SIG-M5 treated with dmso at 0.1 percent for 504 hours (cell line): ENCODE data around the gene PLK1.
"Not testable (repeated sequence)": the region's sequence is repeated elsewhere in the genome, so short reads cannot be mapped to it uniquely, and the experiment has no call there.

Source experiments
- DNase-seq: peaks from one replicate; lab custom pipeline; 2025; ENCODE audit not compliant: unreplicated experiment; lab: John Stamatoyannopoulos, UW

PLK1 gene

DNA sequence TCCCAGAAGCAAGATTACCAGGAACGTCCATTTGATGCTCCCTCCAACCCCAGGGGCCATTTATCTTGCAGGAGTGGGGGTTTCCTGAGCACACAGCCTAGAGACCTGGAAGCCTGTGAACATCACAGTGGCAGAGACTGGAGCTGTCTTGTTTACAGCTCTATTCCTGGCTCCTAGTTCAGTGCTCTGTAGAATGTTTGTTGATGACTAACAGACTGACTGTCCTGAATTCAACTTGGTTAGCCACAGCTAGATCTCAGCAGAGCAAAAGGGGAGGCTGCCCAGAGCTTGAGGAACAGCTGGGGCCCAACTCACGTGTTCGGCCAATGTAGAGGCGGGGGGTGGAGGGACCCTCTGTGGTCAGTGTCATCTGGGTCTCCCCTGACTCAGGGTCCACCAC is 27.8 kb downstream of the PLK1 start:
- no peak for DNase-seq

DNA sequence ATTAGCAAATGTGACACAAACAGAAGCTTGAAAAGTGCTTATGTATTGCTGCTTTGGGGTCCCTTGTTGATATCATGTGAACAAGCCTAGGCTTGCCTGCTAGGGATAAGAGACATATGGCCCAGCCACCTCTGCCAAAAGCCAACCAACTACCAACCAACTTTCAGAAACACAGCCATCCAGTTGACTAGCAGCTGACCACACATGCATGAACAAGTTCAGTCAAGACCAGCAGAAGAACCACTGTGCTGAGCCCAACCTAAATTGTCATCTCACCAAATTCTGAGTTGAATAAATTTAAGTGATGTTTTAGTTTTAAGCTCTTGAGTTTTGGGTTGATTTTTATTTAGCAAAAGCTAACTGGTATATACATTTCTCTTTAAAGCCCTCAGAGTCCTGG is 30.8 kb downstream of the PLK1 start:
- no peak for DNase-seq

DNA sequence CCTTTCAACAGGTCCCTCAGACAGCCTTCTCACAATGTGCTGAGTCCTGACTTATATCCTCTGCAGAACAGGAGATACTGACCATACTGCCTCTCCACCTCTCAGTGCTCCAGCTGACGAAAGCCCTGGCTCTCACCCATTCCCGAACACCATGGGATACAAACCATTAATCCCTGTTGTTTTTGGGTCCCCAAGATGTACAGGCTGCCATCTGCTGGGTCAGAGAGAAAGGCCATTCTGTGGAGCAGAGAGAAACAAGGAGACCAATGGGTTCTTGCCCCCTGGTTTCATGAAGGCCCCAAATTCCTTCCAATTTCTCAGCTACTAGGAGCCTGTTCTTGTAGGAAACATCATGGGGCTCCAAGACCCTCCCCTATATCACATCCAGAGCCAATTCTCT is 31.3 kb downstream of the PLK1 start:
- no peak for DNase-seq

DNA sequence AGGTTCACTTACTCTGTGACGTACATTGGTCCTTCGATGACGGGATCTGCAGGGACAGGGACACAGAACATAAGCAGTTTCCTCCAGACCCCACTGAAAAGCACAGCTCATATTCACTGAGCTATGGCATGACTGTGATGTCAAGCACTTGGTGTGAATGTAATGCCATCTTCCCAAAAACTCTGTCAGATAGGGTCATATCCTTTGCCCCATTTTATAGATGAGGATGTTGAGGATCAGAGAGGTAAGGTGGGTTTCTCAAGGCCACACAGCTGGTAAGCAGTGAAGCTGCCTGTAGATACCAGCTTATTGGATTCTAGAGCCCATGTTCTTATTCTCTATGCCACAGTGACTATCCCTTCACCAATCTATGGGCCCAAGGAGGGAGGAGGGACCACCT is 31.8 kb downstream of the PLK1 start:
- DNase-seq, result no peak

DNA sequence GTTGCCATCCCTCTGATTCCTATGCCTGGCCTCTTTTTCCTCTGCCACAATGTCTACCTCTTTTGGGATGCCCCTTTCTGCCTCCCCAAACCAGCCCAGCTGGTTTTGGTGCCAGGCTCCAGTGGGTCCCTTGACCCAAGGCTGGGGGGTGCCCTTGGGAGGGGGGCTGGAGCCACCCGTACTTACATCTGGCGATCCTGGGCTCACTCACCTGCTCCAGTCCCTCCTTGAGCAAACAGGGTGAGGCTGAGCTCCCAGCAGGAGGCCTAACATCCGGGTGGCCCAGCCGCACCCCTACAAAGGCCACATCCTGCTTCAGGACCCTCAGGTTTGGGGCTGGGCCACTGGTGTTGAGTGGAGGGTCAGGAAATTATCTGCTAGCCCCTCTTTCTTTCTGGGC is 33.1 kb downstream of the PLK1 start:
- no peak for DNase-seq

DNA sequence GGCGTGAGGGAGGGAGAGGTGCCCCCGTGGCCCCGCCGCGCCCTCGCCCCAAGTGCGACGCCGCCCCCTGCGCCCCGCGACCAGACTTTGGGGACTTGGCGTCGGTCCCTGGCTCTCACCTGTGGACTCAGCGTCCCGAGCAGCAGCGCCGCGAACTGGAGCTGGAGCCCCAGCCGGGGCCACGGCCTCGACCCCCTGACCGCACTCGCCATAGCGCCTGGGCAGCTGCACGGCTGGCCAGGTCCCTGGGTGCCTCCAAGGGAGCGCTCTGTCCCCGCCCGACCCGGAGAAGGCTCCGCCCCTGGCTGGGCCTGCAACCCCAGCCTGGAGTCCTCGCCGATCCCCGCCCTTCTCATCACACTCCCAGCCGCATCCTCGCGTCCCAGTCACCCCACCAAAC is 34.3 kb downstream of the PLK1 start, which contains the start of gene ERN2:
Gene ERN2, minus strand, starts transcription at position 247 of the 400 bp plus-strand sequence. Its CDS starts 35 bp downstream, at position 212.
- DNase-seq, result no peak

DNA sequence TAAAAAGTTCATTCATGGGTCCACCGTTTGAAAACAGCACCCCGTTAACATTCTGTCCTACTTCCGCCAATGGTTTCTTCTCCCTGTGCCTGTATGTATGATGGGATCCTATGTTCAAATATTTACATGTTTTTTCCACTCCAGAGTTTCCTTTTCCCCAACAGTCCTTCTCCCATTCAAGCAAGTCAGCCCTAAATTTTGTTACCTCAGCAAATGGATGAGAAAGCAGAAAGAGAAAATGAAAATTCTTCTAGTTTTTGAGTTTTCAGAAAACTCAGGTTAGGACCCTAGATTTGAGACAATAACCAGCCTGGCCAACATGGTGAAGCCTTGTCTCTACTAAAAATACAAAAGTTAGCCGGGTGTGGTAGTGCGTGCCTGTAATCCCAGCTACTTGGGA is 37.8 kb downstream of the PLK1 start:
- DNase-seq, result no peak

DNA sequence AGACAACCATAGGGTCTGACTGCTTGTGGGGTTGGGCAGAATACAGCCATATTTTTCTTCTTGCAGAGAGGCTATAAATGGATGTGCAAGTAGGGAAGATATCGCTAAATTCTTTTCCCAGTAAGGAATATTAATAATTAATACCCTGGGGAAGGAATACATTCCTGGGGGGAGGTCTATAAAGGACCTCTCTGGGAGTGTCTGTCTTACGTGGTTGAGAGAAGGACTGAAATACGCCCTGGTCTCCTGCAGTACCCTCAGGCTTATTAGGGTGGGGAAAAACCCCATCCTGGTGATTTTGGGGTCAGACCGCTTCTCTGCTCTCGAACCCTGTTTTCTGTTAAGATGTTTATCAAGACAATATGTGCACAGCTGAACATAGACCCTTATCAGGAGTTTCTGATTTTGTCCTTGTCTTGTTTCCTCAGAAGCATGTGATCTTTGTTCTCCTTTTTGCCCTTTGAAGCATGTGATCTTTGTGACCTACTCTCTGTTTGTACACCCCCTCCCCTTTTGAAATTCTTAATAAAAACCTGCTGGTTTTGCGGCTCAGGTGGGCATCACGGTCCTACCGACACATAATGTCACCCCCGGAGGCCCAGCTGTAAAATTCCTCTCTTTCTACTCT is 44.0 kb downstream of the PLK1 start:
- not testable (repeated sequence) for DNase-seq

DNA sequence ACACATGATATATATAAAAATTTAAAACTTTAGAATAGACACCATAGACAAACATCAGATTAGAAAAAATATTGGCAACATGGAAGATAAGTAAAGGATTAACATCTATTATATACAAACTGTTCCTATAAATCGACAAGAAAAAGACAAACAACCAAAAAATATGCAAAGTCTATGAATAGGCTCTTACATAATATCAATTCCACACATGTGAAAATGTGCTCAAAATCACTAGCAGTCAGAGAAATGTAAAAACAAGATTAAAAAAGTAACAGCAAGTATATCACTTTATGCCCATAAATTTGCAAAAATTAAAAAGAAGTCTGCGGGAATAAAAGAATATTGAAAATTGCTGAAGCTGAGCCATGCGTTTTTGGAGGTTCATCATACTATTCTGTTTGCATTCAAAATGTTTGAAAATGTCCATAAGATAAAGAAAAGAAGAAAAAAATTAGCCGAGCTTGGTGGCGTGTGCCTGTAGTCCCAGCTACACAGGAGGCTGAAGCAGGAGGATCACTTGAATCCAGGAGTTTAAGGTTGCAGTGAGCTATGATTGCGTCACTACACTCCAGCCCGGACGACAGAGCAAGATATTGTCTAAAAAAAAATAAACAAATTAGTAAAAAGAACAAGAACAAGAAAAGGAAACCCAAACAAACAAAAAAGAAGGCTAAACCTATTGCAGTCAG is 45.6 kb downstream of the PLK1 start:
- no peak for DNase-seq

DNA sequence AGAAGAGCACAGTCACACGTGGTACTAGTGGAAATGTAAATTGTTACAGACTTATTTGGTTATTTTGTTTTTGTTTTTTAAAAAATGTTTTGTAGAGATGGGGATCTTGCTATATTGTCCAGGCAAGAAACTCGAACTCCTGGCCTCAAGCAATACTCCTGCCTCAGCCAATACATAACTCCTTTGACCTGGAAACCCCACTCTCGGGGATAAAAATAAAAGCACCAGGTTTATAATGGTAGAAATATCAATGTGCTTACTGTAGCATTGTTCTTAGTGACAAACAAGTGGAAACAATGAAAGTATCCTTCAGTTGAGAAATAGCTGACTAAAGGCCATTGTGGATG is 46.1 kb downstream of the PLK1 start:
- DNase-seq, result no peak

DNA sequence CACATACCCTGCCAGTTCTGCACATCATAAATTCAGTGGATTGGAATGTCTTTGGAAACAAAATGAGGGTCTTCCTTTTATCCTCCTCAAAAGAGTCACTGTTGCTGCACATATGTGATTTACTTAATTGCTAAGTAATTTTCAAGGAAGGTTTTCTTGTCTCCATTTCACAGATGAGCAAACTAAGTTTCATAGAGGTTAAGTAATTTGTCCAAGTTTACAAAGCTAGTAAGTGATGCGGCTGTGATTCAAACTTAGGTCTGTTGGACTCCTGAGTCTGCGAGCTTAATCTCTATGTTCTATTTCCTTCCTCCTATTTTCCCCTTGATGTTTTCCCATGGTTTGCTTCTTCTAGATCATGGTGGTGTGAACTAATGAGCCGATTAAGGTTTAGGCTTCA is 48.0 kb downstream of the PLK1 start:
- DNase-seq, result no peak

DNA sequence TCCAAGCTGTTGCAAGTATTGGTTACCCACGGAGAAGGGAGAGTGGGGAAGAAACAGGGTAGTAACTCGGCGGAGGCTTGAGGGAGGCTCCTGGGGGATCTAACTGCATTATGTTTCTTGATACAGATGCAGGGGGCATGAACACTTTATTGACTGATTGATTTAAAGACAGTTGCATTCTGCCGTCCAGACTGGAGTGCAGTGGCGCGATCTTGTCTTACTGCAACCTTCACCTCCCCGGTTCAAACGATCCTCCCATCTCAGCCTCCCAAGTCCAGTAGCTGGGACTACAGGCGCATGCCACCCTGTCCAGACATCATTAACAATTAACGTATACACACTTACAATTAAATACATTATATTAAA is 49.4 kb downstream of the PLK1 start:
- no peak for DNase-seq

DNA sequence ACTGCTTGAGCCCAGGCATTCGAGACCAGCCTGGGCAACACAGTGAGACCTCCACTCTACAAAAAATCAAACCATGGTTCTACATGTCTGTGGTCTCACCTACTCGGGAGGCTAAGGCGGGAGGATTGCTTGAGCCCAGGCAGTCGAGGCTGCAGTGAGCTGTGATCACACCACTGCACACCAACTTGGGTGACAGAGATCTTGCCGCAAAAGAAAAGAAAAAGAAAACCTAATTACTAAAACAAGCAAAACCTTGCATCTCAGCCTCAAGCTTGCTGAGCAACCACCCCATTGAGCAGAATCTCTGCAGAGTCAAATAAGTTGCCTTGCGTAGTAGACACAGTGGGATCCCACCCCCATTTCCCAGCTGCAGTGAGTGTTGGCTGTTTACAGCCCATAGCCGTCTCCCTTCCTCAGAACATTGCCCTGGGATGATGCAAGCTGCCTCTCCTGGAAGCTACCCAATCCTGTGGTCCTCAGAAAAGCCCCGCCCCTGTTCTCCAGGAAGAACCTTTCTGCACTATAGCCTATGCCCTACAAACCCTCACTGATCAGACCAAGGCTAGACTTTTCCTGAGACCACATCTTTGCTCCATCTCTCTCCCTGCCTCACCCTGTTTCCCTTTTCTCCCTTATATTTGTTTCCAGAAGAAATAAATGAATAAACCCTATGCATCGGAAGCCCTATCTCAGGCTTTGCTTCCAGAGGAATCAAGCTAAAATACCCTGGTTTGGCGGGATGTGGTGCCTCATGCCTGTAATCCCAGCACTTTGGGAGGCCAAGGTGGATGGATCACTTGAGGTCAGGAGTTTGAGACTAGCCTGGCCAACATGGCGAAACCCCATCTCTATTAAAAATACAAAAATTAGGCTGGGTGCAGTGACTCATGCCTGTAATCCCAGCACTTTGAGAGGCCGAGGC is 51.1 kb downstream of the PLK1 start:
- DNase-seq, result peak; percentile 59

DNA sequence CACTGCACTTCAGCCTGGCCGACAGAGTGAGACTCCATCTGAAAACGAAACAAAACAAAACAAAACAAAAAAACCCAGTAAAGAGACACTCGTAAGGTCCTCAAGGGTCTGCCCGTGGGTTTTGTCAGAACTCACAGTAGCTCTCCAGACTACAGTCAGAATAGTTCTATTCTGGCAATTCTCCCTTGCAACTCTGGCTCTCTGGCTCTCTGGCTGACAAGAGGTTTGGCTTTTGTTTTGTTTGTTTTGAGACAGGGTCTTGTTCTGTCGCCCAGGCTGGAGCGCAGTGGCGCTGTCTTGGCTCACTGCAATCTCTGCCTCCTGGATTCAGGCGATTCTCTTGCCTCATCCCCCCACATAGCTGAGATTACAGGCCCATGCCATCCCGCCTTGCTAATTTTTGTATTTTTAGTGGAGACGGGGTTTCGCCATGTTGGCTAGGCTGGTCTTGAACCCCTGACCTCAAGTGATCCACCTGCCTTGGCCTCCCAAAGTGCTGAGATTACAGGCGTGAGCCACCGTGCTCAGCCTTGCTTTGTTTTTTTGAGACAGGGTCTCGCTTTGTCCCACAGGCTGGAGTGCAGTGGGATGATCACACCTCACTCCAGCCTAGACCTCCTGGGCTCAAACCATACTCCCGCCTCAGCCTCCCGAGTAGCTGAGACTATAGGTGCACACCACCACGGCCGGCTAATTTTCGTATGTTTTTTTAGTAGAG is 55.6 kb downstream of the PLK1 start:
- DNase-seq, result no peak

DNA sequence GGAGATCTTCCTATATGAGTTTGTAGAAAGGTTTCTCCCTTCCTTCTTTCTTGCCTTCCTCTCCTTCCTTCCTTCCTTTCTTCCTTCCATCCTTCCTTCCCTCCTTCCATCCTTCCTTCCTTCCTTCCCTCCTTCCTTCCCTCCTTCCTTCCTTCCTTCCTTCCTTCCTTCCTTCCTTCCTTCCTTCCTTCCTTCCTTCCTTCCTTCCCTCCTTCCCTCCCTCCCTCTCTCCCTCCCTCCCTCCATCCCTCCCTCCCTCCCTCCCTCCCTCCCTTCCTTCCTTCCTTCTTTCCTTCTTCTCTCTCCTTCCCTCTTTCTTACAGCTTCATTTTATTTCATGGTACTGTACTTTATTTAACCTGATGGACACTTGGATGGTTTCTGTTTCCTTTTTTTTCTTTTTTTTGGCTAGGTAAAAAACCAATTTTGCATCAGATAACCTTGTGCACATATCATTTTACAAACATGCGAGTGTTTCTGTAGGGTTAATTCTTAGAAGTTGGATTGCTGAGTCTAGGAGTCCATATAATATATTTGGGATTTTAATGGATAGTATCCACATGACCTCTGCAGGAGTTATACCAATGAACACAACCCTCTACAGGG is 58.8 kb downstream of the PLK1 start:
- DNase-seq, result not testable (repeated sequence)

DNA sequence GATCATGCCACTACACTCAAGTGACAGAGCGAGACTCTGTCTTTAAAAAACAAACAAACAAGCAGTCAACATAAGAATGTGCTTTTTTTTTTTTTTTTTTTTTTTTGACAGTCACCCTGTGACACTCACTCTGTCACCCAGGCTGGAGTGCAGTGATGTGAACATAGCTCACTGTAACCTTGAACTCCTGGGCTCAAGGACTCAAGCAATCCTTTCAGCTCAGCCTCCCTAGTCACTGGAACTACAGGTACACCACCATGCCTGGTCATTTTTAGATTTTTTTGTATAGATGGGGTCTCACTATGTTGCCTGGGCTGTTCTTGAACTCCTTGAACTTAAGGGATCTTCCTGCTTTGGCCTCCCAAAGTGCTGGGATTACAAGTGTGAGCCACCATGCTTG is 60.8 kb downstream of the PLK1 start:
- no peak for DNase-seq
